HPDE6-E6E7 (cell line): ENCODE measurements around the gene ANO3.
"Not testable (repeated sequence)": the region's sequence is repeated elsewhere in the genome, so short reads cannot be mapped to it uniquely, and the experiment has no call there.

ENCODE experiments used
- DNase-seq: peaks from one replicate; pipeline ENCODE4 v3.0.0; 2011; ENCODE audit warnings: missing footprints; ENCODE audit errors: extremely low spot score

Gene ANO3

GRCh38 chr11:26575946-26576345, 244.0 kb downstream of the ANO3 start:
- DNase-seq = no peak

DNA sequence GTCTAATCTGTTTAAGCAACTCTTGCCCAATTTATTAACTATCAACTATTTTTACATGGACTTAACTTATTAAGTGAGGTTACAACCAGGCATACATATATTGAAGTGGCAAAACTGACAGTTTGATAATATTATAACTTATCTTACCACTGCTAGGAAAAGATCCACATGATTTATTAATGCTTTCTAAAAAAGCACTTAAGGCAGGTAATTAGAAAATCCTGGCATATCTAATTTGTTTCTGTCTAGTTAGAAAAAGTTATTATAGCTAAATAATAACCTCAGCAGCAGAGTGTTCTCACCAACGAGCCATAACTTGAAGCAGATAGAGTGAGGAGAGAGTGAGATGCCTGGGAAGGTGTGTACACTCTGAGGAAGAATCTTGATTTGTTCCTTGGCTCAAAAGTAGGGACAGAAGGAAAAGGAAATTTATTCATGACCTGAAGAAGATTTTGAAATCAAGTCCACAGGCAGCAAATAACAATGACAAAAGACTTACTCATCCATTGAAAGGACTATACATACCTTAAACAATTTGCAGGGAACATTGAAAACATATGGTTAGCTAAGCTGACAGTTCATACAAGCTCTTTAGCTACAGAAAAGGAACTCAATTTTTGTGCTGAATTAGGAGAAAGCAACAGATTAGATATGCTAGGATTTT, 247.2 kb downstream of the ANO3 start:
- DNase-seq = no peak

- DNase-seq = no peak
These were observed 247.8 kb downstream of the ANO3 start for GRCh38 chr11:26579683-26580082.

- DNase-seq = no peak
These were observed 249.0 kb downstream of the ANO3 start for GRCh38 chr11:26580929-26581328.

- peak; percentile 57 for DNase-seq
These were observed 251.6 kb downstream of the ANO3 start for GRCh38 chr11:26583550-26583949.

GRCh38 chr11:26584818-26585217, 252.9 kb downstream of the ANO3 start:
- DNase-seq = no peak

DNA sequence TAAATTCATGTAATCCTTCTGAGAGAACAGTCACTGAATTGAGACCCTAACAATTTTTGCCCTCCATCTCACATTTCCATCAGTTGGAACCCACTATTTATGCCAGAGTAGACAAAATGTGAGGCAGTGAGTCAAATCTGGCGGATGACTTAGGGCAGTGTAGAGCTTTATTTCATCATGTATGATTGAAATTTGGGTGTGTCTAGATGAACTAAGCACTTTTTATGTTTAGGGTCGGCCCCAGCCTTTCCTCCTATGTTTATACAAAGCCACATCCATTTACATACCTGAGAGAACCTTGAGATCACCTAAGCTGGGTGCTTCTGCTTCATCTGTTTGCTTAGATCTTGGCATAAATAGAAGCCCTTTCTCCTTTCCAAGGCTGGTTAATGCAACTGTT, 255.1 kb downstream of the ANO3 start:
- no peak for DNase-seq

DNA sequence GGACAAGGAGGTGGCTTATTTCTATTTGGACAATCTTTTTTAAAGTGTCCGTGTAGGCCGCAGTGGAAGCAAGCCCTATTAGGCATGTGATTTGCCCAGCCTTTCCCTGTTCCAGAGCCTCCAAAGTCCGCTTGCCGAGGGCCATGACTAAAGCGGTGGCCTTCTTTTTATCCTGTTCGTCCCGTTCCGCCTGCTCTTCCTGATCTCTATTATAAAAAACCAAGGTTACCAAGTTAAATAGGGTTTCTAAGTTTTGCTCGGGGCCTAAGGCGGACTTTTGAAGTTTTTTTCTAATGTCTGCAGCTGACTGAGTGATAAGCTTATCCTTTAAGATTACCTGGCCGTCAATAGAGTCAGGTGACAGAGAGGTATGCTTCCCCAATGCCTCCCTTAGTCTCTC, 261.8 kb downstream of the ANO3 start:
- DNase-seq = no peak

DNA sequence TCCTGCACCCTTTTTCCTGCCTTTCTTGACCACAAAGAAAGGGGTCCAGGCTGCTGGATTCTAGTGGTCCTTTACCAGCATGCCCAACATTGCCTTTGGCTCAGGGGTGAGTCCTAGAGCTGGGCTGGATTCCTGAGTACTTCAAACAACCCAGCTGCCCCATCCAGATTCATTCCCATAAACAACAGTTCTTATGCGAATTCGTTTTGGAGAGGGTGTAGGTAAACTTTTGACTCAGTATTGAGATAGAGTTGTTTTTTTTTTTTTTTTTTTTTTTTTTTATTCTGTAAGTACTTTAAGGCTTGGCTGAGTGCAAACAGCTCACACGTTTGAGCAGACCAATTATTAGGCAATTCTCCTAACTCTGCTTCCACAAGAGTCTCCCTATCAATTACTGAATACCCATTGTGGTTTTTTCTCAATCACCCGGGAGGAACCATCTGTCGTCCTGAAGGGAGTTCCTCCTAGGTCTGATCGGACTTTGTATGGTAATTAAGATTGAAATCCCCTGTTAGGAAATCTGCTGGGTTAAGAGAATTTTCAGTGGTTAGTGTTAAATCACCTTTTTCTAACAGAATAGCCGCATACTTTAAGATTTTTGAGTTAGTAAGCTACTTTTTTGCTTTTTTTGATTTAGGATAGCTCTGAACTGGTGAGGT, 263.4 kb downstream of the ANO3 start:
- not testable (repeated sequence) for DNase-seq

DNA sequence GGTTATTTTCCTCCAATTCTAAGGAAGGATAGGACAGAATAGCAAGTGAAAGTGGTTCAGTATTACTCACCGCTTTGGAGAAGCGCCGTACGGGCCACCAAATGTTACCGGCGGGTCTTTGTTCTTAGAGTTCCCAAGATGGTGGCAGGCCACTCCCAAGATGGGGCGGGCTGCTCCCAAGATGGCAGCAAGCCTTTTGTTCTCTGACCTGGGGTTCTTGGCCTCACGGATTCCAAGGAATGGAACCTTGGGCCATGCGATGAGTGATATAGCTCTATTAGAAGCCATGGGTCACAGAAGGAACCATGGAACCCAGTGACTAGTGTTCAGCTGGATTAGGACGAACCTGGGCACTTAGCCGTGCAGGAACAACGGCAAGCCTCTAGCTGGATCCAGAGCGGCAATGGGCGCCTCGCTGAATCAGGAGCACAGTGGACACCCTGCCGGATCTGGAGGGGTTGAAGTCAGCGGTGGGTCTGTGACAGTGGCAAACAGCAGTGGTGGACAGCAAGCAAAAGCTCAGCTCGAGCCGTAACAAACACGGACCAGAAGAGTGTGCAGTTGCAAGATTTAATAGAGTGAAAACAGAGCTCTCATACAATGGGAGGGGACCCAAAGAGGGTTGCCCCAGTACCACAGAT, 265.2 kb downstream of the ANO3 start:
- DNase-seq = not testable (repeated sequence)

DNA sequence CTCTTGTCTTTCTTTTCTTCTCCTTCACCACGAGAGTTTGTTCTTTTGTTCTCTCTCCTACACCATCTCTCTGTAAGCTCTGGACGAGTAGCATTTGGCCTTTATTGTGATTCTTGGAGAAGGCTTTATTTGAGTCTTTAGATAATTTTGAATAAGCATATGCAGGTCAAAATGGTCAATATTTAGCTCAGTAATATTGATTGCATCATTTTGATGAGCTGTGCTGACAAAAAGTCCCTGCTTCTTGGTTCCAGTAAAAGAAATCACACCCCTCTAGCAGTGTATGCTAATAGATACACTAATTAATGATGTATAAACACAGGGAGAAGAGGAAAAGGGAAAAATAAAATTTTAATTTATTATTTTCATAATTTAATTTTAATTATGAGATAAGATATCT, 266.0 kb downstream of the ANO3 start:
- DNase-seq = no peak

- DNase-seq = no peak
These were observed 267.5 kb downstream of the ANO3 start for GRCh38 chr11:26599425-26599824.

- DNase-seq = no peak
These were observed 268.0 kb downstream of the ANO3 start for GRCh38 chr11:26599876-26600434.

DNA sequence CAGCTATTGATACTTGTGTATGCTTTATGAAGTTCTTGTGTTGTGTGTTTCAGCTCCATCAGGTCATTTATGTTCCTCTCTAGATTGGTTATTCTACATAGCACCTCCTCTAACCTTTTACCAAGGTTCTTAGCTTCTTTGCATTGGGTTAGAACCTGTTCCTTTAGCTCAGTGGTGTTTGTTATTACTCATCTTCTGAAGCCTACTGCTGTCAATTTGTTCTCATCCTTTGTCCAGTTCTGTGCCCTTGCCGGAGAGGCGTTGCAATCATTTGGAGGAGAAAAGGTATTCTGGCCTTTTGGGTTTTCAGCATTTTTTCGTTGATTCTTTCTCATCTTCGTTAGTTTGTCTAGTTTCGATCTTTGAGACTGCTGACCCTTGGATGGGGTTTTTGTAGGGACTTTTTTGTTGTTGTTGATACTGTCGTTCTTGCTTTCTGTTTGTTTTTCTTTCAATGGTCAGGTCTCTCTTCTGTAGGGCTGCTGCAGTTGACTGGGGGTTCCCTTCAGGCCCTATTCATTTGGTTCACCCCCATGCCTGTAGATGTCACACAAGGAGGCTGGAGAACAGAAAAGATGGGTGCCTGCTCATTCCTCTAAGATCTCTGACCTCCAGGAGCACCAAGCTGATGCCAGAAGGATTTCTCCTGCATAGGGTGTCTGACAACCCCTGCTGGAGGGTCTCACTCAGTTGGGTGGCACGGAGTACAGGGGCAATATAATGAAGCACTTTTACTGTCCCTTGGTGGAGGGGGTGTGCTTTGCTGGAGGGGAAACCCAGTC, 276.0 kb downstream of the ANO3 start:
- DNase-seq = no peak

DNA sequence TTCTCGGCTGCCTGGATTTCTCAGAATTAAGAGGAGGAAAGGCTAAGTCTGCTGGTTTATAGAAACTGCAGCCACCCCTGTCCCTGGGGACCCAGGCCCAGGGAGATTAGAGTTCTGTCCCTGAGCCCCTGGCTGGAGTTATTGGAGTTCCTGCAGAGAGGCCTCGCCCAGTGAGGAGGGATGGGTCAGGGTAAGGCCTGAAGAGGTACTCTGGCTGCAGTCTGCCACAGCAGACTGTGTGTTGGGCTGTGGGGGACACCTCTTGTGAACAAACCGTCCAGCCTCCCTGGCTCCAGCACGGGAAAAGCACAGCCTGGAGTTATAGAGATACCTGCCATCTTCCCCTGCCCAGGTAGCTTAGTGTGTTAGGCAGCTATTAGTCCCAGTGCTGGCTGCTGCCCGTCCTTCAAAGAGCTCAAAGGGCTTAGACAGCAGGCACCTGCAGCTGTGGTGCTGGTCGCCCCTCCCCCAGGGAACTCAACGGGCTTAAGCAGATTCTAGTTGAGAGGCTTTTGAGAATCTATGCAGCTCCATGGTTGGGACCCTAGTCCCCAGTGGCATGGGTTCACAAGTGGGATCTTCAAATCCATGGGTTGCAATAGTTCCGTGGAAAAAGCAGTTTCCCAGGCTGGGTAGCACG, 276.7 kb downstream of the ANO3 start:
- no peak for DNase-seq

DNA sequence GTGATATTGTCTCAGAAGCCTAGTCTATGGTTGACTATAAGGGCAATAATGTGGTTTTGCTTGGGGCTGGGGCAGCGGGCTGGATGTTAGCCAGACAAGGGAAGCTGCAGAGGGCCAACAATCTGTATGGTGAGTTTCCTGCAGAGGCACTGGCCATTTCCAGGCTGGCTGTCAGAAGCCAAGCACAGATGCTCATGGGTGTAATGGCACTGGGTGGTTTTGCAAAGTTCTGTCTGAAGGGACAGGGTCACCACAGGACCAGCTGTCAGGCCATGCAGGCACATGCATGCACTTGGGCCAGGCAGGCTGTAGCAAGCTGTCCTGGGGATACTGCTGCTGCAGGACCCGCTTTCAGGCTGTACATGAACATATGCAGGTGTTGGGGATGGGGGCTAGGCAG, 281.8 kb downstream of the ANO3 start:
- DNase-seq = no peak

DNA sequence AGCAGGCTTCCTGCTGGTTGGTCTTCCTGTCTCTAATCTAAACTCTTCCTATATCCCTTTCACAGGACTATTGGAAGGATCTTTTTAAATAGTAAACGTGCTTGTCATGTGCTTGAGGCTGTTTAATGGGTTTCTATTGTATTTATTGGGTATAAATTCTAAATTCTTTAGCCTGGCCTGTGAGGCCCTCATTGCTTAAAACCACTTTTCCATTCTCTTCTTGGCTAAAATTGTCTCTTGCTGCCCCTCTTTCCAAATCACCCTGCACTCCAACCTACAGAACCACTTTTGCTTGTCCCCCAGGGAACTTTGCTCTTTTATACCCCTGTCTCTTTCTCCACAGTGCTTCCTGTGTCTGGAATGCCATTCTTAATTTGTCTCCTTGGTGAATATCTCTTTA, 286.5 kb downstream of the ANO3 start:
- no peak for DNase-seq

DNA sequence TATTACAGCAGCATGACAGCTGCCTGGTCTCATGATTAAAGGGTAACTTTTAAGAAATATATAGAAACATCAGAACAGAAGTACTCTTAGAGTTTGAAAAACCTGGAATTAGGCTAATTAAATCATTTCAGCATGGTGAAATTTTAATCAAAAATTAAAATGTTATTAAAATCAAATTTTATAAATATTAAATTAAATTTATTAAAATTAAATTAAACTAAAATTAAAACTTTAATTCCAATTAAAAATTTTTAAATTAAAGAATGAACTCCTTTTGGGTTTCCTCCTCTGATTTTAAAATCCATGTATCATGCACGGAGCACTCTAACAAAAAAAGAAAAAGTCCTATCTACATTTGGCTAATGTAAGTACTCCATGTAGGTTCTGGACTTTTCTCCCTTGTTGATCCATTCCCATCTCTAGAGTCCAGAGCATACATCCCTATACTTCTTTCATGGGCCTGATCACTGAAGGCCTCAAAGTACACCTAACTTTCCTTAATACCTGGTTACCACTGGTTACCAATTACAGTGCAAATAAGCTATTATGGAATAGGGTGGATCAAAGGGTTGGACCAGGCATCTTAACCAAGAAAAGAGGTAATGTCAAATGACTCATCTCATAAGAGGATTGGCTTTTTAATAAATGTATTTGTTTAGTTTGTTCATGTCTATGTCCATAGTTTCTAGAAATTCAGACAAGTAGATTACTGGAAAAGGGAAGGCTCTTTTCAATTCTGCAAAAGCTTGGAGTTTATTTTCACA, 288.5 kb downstream of the ANO3 start:
- DNase-seq = peak; percentile 11

DNA sequence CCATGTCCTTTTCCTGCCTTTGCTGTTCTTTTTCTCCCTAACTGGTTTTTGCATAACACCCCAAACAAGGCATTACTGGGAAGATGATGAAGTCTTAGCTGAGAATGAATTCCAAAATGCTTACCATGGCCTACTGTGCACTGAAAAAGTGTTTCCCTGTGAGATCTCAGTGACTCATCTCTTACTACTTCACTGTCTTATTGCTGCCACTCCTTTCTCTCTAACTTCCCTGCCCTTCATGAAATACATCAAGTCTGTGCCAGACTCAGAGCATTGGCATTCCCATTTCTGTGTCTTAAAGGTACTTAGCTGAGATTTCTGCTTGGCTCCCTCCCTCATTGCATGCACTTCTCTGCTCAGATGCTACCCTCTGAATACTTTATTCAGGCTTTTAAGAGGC, 289.2 kb downstream of the ANO3 start:
- peak; percentile 80 for DNase-seq

DNA sequence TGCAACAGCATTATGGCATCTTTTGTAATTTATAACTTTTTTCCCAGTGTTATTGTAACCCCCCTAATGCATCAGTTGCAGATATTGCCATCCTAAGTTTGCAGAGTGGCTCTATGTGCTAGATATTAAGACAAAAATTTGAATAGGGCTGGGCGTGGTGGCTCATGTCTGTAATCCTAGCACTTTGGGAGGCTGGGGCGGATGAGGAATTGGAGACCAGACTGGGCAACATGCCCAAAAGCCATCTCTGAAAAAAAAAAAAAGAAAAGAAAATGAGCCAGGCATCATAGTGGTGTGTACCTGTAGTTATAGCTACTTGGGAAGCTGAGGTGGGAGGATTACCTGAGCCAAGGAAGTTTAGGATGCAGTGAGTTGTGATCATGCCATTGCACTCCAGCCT, 290.3 kb downstream of the ANO3 start:
- DNase-seq = no peak
